Spleen (tissue), 7 donors: ENCODE measurements around the gene XRCC1.

Source experiments
- POLR2AphosphoS5 ChIP-seq, 3 donors: sonication (generic); formaldehyde crosslinking; IDR thresholded peaks; one replicate each; pipeline ENCODE4 v1.5.1; 2017; ENCODE audit warnings: antibody characterized with exemption in 3 of 3
- TF ChIP-seq, protein P1 (sequence below), 11 experiments: fragments of 200-600 bp in 7 of 11; fragments of 450-650 bp in 4 of 11; sonication (generic) in 4 of 11; IDR thresholded peaks in 8 of 11; conservative IDR thresholded peaks in 3 of 11; 1 replicate in 7 of 11; 2 replicates in 4 of 11; pipeline versions ENCODE4 v1.4.0 to v1.8.0; 2016 to 2021; ENCODE audit warnings: antibody characterized with exemption in 11 of 11, inconsistent platforms in 4 of 11, mild to moderate bottlenecking in 1 of 11
- donor health status: DM: no; HTN: no; CAD: no; lungs with moderate emphysema.
- donor health status: DM: no; HTN: no; CAD: no.
- donor health status: DM: no; HTN: no; CAD: no.

DNA sequence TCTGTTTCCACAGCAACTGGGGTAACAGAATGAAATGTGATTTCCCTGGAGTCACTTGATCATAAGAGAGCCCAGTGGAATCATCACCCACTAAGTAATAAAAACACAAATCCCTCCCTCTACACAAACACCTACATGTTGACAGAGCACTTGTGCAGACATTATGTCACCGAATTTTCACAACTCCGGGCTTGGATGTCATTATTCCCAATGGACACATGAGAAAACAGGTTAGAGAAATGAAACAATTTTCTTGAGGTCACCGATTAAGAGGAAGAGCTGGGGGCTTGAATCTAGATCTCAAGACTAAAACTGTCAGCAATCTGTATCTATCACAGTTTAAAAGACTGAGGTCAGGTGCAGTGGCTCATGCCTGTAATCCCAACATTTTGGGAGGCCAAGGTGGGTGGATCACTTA lies 3.1 kb downstream of the XRCC1 start:
- TF ChIP-seq, protein P1, sequence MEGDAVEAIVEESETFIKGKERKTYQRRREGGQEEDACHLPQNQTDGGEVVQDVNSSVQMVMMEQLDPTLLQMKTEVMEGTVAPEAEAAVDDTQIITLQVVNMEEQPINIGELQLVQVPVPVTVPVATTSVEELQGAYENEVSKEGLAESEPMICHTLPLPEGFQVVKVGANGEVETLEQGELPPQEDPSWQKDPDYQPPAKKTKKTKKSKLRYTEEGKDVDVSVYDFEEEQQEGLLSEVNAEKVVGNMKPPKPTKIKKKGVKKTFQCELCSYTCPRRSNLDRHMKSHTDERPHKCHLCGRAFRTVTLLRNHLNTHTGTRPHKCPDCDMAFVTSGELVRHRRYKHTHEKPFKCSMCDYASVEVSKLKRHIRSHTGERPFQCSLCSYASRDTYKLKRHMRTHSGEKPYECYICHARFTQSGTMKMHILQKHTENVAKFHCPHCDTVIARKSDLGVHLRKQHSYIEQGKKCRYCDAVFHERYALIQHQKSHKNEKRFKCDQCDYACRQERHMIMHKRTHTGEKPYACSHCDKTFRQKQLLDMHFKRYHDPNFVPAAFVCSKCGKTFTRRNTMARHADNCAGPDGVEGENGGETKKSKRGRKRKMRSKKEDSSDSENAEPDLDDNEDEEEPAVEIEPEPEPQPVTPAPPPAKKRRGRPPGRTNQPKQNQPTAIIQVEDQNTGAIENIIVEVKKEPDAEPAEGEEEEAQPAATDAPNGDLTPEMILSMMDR (IDR thresholded peaks at IDR 0.05 in 8 of 11, conservative IDR thresholded peaks at IDR 0.05 in 3 of 11) = no peak
- TF ChIP-seq POLR2AphosphoS5 (IDR thresholded peaks at IDR 0.05) = no peak
